NCI-H82 treated with DMSO at 0.1 percent for 48 hours (cell line): ENCODE data around the gene RANBP10.
"Not testable (repeated sequence)": the region's sequence is repeated elsewhere in the genome, so short reads cannot be mapped to it uniquely, and the experiment has no call there.

Experiments
- DNase-seq: peaks from one replicate; lab custom pipeline; 2025; ENCODE audit not compliant: unreplicated experiment; lab: John Stamatoyannopoulos, UW

RANBP10 gene

GRCh38 chr16:67780847-67781564 is 25.4 kb downstream of the RANBP10 start:
- DNase-seq: no peak

GRCh38 chr16:67779256-67780014 is 26.9 kb downstream of the RANBP10 start:
- DNase-seq: no peak

- no peak for DNase-seq
Measured at GRCh38 chr16:67775273-67775672, 31.1 kb downstream of the RANBP10 start.

- no peak for DNase-seq
Measured at GRCh38 chr16:67774457-67774853, 31.9 kb downstream of the RANBP10 start.

- no peak for DNase-seq
Measured at GRCh38 chr16:67773569-67774456, 32.5 kb downstream of the RANBP10 start.

- DNase-seq: no peak
Measured at GRCh38 chr16:67773099-67773498, 33.3 kb downstream of the RANBP10 start.

GRCh38 chr16:67770346-67770991 is 35.9 kb downstream of the RANBP10 start:
- no peak for DNase-seq

- no peak for DNase-seq
Measured at GRCh38 chr16:67767953-67768352, 38.4 kb downstream of the RANBP10 start.

- no peak for DNase-seq
Measured at GRCh38 chr16:67766291-67766690, 40.1 kb downstream of the RANBP10 start.

- no peak for DNase-seq
Measured at GRCh38 chr16:67764158-67764667, 42.1 kb downstream of the RANBP10 start.

- no peak for DNase-seq
Measured at GRCh38 chr16:67763066-67763465, 43.3 kb downstream of the RANBP10 start.

GRCh38 chr16:67762385-67762784 is 44.0 kb downstream of the RANBP10 start:
- no peak for DNase-seq

- DNase-seq: no peak
Measured at GRCh38 chr16:67761924-67762323, 44.4 kb downstream of the RANBP10 start.

- no peak for DNase-seq
Measured at GRCh38 chr16:67760956-67761230, 45.5 kb downstream of the RANBP10 start.

GRCh38 chr16:67760206-67760955 is 46.0 kb downstream of the RANBP10 start:
- DNase-seq: no peak

- DNase-seq: no peak
Measured at GRCh38 chr16:67758966-67759365, 47.4 kb downstream of the RANBP10 start.

GRCh38 chr16:67758006-67758405 is 48.4 kb downstream of the RANBP10 start:
- no peak for DNase-seq

GRCh38 chr16:67752641-67753040 is 53.7 kb downstream of the RANBP10 start:
- no peak for DNase-seq

GRCh38 chr16:67751331-67751730 is 55.0 kb downstream of the RANBP10 start:
- not testable (repeated sequence) for DNase-seq

- no peak for DNase-seq
Measured at GRCh38 chr16:67750466-67750865, 55.9 kb downstream of the RANBP10 start.
